HCT116 (cell line): Measurements from ENCODE around the gene STAT4.

Experiments used
- EZH2 ChIP-seq: fragments of 200-600 bp; sonication (generic); IDR thresholded peaks from 2 replicates; pipeline ENCODE4 v1.6.1; 2017; ENCODE audit warnings: antibody characterized with exemption, mixed run types
- EZH2phosphoT487 ChIP-seq: fragments of 200-600 bp; IDR thresholded peaks from 2 replicates; pipeline ENCODE4 v1.6.1; 2018; ENCODE audit warnings: antibody characterized with exemption, borderline replicate concordance
- JUND ChIP-seq: IDR thresholded peaks from 2 replicates; pipeline ENCODE4 v1.6.1; 2012
- POLR2A ChIP-seq: IDR thresholded peaks from 2 replicates; pipeline ENCODE4 v1.7.0; 2011; ENCODE audit warnings: borderline replicate concordance; ENCODE audit not compliant: insufficient read depth, insufficient read length; ENCODE audit errors: extremely low read depth
- SIN3A ChIP-seq: IDR thresholded peaks from 2 replicates; pipeline ENCODE4 v1.6.1; 2012; ENCODE audit warnings: low read depth
- SP1 ChIP-seq: IDR thresholded peaks from 2 replicates; pipeline ENCODE4 v1.6.1; 2012; ENCODE audit warnings: low read depth
- SRF ChIP-seq: IDR thresholded peaks from 2 replicates; pipeline ENCODE4 v1.6.1; 2012; ENCODE audit warnings: low read depth
- ZFX ChIP-seq: fragments of 450-650 bp; IDR thresholded peaks from 2 replicates; pipeline ENCODE4 v1.6.1; 2017
- TF ChIP-seq, protein P1 (sequence below), 3 experiments: fragments of 200-600 bp in 1 of 3; sonication (generic) in 1 of 3; IDR thresholded peaks in 2 of 3; conservative IDR thresholded peaks in 1 of 3; 2 replicates each; pipeline ENCODE4 v1.5.1; 2012 to 2017; ENCODE audit warnings: low read depth in 2 of 3, low read length in 2 of 3, antibody characterized with exemption in 1 of 3, borderline replicate concordance in 1 of 3, control low read depth in 1 of 3, mild to moderate bottlenecking in 1 of 3, mixed read lengths in 1 of 3, mixed run types in 1 of 3, moderate library complexity in 1 of 3; ENCODE audit not compliant: insufficient read depth in 1 of 3
- TF ChIP-seq, protein P2 (sequence below): IDR thresholded peaks from 2 replicates; pipeline ENCODE4 v1.6.1; 2012; ENCODE audit warnings: low read depth

DNA sequence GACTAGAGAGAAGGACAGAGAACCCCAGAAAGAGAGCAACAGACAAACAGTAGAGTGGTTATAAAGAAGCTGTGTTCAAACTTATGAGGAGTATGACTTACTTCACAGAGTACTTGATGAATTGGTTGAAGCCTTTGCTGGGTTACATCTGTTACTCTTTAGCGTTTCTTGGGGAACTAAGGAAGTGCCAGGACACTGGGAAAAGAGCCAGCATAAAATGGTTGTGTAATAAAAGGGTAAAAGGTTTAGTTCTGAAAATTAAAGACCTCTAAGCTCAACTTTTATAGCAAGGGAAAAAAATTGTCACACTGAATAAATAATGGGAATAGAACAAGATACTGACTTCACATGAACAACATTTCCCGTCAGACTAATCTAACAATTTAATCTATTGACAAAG, 17.0 kb upstream of the STAT4 start:
- TF ChIP-seq EZH2phosphoT487, result no peak
- TF ChIP-seq, protein P1, sequence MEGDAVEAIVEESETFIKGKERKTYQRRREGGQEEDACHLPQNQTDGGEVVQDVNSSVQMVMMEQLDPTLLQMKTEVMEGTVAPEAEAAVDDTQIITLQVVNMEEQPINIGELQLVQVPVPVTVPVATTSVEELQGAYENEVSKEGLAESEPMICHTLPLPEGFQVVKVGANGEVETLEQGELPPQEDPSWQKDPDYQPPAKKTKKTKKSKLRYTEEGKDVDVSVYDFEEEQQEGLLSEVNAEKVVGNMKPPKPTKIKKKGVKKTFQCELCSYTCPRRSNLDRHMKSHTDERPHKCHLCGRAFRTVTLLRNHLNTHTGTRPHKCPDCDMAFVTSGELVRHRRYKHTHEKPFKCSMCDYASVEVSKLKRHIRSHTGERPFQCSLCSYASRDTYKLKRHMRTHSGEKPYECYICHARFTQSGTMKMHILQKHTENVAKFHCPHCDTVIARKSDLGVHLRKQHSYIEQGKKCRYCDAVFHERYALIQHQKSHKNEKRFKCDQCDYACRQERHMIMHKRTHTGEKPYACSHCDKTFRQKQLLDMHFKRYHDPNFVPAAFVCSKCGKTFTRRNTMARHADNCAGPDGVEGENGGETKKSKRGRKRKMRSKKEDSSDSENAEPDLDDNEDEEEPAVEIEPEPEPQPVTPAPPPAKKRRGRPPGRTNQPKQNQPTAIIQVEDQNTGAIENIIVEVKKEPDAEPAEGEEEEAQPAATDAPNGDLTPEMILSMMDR (IDR thresholded peaks at IDR 0.05 in 2 of 3, conservative IDR thresholded peaks at IDR 0.05 in 1 of 3; ENCODE audit: borderline replicate concordance in 1 of 3, insufficient read depth in 1 of 3, low read depth in 2 of 3, low read length in 2 of 3), result no peak
- TF ChIP-seq SRF, result no peak
- TF ChIP-seq EZH2, result no peak
- TF ChIP-seq JUND, result no peak
- no peak for TF ChIP-seq POLR2A
- TF ChIP-seq SP1, result no peak
- no peak for TF ChIP-seq SIN3A
- TF ChIP-seq, protein P2, sequence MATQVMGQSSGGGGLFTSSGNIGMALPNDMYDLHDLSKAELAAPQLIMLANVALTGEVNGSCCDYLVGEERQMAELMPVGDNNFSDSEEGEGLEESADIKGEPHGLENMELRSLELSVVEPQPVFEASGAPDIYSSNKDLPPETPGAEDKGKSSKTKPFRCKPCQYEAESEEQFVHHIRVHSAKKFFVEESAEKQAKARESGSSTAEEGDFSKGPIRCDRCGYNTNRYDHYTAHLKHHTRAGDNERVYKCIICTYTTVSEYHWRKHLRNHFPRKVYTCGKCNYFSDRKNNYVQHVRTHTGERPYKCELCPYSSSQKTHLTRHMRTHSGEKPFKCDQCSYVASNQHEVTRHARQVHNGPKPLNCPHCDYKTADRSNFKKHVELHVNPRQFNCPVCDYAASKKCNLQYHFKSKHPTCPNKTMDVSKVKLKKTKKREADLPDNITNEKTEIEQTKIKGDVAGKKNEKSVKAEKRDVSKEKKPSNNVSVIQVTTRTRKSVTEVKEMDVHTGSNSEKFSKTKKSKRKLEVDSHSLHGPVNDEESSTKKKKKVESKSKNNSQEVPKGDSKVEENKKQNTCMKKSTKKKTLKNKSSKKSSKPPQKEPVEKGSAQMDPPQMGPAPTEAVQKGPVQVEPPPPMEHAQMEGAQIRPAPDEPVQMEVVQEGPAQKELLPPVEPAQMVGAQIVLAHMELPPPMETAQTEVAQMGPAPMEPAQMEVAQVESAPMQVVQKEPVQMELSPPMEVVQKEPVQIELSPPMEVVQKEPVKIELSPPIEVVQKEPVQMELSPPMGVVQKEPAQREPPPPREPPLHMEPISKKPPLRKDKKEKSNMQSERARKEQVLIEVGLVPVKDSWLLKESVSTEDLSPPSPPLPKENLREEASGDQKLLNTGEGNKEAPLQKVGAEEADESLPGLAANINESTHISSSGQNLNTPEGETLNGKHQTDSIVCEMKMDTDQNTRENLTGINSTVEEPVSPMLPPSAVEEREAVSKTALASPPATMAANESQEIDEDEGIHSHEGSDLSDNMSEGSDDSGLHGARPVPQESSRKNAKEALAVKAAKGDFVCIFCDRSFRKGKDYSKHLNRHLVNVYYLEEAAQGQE, result no peak
- TF ChIP-seq ZFX, result no peak
